K562 (cell line): Measurements from ENCODE around the gene ZNHIT2. TPM values are rescaled to one million over a fixed set of nuclear protein-coding genes. Genes with fewer than 3 reads are reported as not detected.

Source experiments
- CSDE1 ChIP-seq, 2 experiments: fragments of 450-650 bp; IDR thresholded peaks; 2 replicates each; pipeline ENCODE4 v1.6.1; 2016; ENCODE audit warnings: mild to moderate bottlenecking in 1 of 2
- PRDM10 ChIP-seq: fragments of 450-650 bp; IDR thresholded peaks from 2 replicates; pipeline ENCODE4 v1.6.1; 2018; ENCODE audit not compliant: partially characterized antibody
- PREB ChIP-seq: sonication (generic); formaldehyde crosslinking; IDR thresholded peaks from 2 replicates; pipeline ENCODE4 v1.8.1; 2023; ENCODE audit warnings: mild to moderate bottlenecking, missing genetic modification reagents
- RAD21 ChIP-seq, 2 experiments: fragments of 250-450 bp in 1 of 2; fragments of 450-650 bp in 1 of 2; sonication (Bioruptor Pico) in 1 of 2; formaldehyde crosslinking in 1 of 2; IDR thresholded peaks in 1 of 2; conservative IDR thresholded peaks in 1 of 2; 2 replicates each; pipeline versions ENCODE4 v1.4.0 to v1.8.0; 2020 to 2022; ENCODE audit warnings: mild to moderate bottlenecking in 2 of 2, moderate library complexity in 1 of 2
- TAF15 ChIP-seq: fragments of 200-400 bp; formaldehyde crosslinking; IDR thresholded peaks from 2 replicates; pipeline ENCODE4 v1.6.1; 2017; ENCODE audit warnings: mild to moderate bottlenecking, low read depth, low read length, moderate library complexity
- TBL1XR1 ChIP-seq, 2 experiments: IDR thresholded peaks; 2 replicates each; pipeline ENCODE4 v1.6.1; 2012; ENCODE audit warnings: improper control_type of control experiment in 2 of 2, low read length in 2 of 2, mild to moderate bottlenecking in 1 of 2
- TCF15 ChIP-seq: fragments of 250-450 bp; sonication (Bioruptor Pico); IDR thresholded peaks from 2 replicates; pipeline ENCODE4 v1.8.0; 2022; ENCODE audit warnings: moderate library complexity, mild to moderate bottlenecking, inconsistent platforms
- TCF7 ChIP-seq: sonication (generic); IDR thresholded peaks from 2 replicates; pipeline ENCODE4 v1.6.1; 2016; ENCODE audit warnings: antibody characterized with exemption, borderline replicate concordance
- ZNF146 ChIP-seq: IDR thresholded peaks from one replicate; pipeline ENCODE4 v1.6.1; 2018; ENCODE audit warnings: missing compliant biosample characterization; ENCODE audit not compliant: unreplicated experiment
- ZNF274 ChIP-seq: IDR thresholded peaks from 2 replicates; pipeline ENCODE4 v1.6.1; 2011; ENCODE audit warnings: low read depth, mild to moderate bottlenecking, low read length, moderate library complexity, borderline replicate concordance
- ZNF324 ChIP-seq: fragments of 250-450 bp; sonication (Bioruptor Pico); IDR thresholded peaks from 2 replicates; pipeline ENCODE4 v1.4.0; 2020; ENCODE audit warnings: mild to moderate bottlenecking
- ZNF347 ChIP-seq: fragments of 450-650 bp; formaldehyde crosslinking; IDR thresholded peaks from 2 replicates; pipeline ENCODE4 v1.4.0; 2020; ENCODE audit warnings: low read depth, mild to moderate bottlenecking, moderate library complexity
- ZNF586 ChIP-seq: fragments of 450-650 bp; formaldehyde crosslinking; conservative IDR thresholded peaks from 2 replicates; pipeline ENCODE4 v1.4.0; 2020; ENCODE audit warnings: mild to moderate bottlenecking, moderate library complexity
- polyA plus RNA-seq, 8 experiments: library from polyadenylated mRNA; depleted of rRNA in 4 of 8; stranded (reverse) in 5 of 8; unstranded in 3 of 8; fragments of >200 nt; fragmentation: Nextera tagmentation in 2 of 8; fragmentation: Illumina TruSeq in 1 of 8; extraction: Ambion mirVana in 2 of 8; extraction: Trizol in 1 of 8; gene quantifications; 2 replicates each; pipeline versions ENCODE4 v1.2.1 to v1.2.3, GENCODE V29; 2011 to 2014; ENCODE audit warnings: inconsistent platforms in 1 of 8, missing spikeins in 1 of 8
- total RNA-seq, 7 experiments: library from RNA; depleted of rRNA in 6 of 7; stranded (reverse); fragments of >200 nt in 6 of 7; fragmentation: Illumina TruSeq in 2 of 7; extraction: Trizol in 2 of 7; gene quantifications; 2 replicates each; pipeline versions ENCODE4 v1.2.1 to v1.2.3, GENCODE V29; 2011 to 2021; ENCODE audit warnings: low replicate concordance in 1 of 7
- TF ChIP-seq, protein P1 (sequence below): fragments of 250-450 bp; sonication (Bioruptor Pico); IDR thresholded peaks from 2 replicates; pipeline ENCODE4 v1.9.0; 2021; ENCODE audit warnings: mild to moderate bottlenecking, inconsistent platforms
- TF ChIP-seq, protein P2 (sequence below), 2 experiments: IDR thresholded peaks in 1 of 2; conservative IDR thresholded peaks in 1 of 2; 2 replicates each; pipeline ENCODE4 v1.6.1; 2016; ENCODE audit warnings: low read depth in 2 of 2, mild to moderate bottlenecking in 1 of 2, missing compliant biosample characterization in 1 of 2, missing genetic modification characterization in 1 of 2, moderate library complexity in 1 of 2

Gene ZNHIT2
- total and polyA plus RNA-seq, 9 of the 15 experiments (the other 6 are each of a cell fraction or from before 2014, with no cell fraction given): 0.08 to 39.0 (median 2.5) TPM

- TF ChIP-seq PRDM10: peak; percentile 47
- TF ChIP-seq CSDE1 (IDR thresholded peaks at IDR 0.05): no peak
- TF ChIP-seq, protein P1, sequence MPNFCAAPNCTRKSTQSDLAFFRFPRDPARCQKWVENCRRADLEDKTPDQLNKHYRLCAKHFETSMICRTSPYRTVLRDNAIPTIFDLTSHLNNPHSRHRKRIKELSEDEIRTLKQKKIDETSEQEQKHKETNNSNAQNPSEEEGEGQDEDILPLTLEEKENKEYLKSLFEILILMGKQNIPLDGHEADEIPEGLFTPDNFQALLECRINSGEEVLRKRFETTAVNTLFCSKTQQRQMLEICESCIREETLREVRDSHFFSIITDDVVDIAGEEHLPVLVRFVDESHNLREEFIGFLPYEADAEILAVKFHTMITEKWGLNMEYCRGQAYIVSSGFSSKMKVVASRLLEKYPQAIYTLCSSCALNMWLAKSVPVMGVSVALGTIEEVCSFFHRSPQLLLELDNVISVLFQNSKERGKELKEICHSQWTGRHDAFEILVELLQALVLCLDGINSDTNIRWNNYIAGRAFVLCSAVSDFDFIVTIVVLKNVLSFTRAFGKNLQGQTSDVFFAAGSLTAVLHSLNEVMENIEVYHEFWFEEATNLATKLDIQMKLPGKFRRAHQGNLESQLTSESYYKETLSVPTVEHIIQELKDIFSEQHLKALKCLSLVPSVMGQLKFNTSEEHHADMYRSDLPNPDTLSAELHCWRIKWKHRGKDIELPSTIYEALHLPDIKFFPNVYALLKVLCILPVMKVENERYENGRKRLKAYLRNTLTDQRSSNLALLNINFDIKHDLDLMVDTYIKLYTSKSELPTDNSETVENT: peak; percentile 60; the same call in 1 of the 2 replicates
- TF ChIP-seq ZNF146: no peak
- TF ChIP-seq ZNF324 (CRISPR knock-in tag): no peak
- TF ChIP-seq ZNF274: no peak
- TF ChIP-seq TCF15 (CRISPR knock-in tag): no peak
- no peak for TF ChIP-seq TAF15
- 0 out of 4 replicates have a peak, but pooled peaks of 1 of the 2 experiments have one; percentile 14 for TF ChIP-seq RAD21 (CRISPR knock-in tag; conservative IDR thresholded peaks at IDR 0.05 in 1 of 2, IDR thresholded peaks at IDR 0.05 in 1 of 2)
- TF ChIP-seq ZNF586 (CRISPR knock-in tag): no peak
- TF ChIP-seq, protein P2, sequence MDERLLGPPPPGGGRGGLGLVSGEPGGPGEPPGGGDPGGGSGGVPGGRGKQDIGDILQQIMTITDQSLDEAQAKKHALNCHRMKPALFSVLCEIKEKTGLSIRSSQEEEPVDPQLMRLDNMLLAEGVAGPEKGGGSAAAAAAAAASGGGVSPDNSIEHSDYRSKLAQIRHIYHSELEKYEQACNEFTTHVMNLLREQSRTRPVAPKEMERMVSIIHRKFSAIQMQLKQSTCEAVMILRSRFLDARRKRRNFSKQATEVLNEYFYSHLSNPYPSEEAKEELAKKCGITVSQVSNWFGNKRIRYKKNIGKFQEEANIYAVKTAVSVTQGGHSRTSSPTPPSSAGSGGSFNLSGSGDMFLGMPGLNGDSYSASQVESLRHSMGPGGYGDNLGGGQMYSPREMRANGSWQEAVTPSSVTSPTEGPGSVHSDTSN (CRISPR knock-in tag; IDR thresholded peaks at IDR 0.05; ENCODE audit: low read depth): no peak
- TF ChIP-seq, protein P2 (tag; conservative IDR thresholded peaks at IDR 0.05; ENCODE audit: low read depth): peak; percentile 31; the same call in 1 of the 2 replicates
- TF ChIP-seq ZNF347 (CRISPR knock-in tag): no peak
- TF ChIP-seq TBL1XR1 (IDR thresholded peaks at IDR 0.05; ENCODE audit: low read length in 2 of 2): peak; percentile 69 to 93
- peak; percentile 79; the same call in 1 of the 2 replicates for TF ChIP-seq TCF7
- no peak for TF ChIP-seq PREB (CRISPR knock-in tag)
These were observed 21.3 kb downstream of the ZNHIT2 start, which contains the start of gene VPS51 (continued) for GRCh38 chr11:65095974-65096806.
